Spinal cord (tissue), 10 donors: ENCODE measurements around the gene RGS12. TPM values are rescaled to one million over a fixed set of nuclear protein-coding genes. Genes with fewer than 3 reads are reported as not detected.
A peak's percentile ranks its signal among the peaks of the same experiment; 100 is the strongest.

Experiments
- DNase-seq, 6 donors: peaks; one replicate each; pipeline versions ENCODE4 v3.0.0 to v3.0.0-alpha.2; 2013 to 2015; ENCODE audit warnings: low spot score in 6 of 6, low read depth in 4 of 6
- H3K27ac ChIP-seq: one replicate; pipeline ENCODE4 v1.5.1; 2013; ENCODE audit warnings: low read depth, low read length, control low read depth
- H3K27me3 ChIP-seq: one replicate; pipeline ENCODE4 v1.6.1; 2013; ENCODE audit warnings: low read length; ENCODE audit not compliant: control insufficient read depth, insufficient read depth
- H3K36me3 ChIP-seq: one replicate; pipeline ENCODE4 v1.6.1; 2013; ENCODE audit warnings: low read length; ENCODE audit not compliant: control insufficient read depth, insufficient read depth
- H3K4me1 ChIP-seq: one replicate; pipeline ENCODE4 v1.6.1; 2013; ENCODE audit warnings: low read length; ENCODE audit not compliant: control insufficient read depth, insufficient read depth
- H3K4me3 ChIP-seq: one replicate; pipeline ENCODE4 v1.5.1; 2013; ENCODE audit warnings: low read depth, low read length, control low read depth
- H3K9me3 ChIP-seq: one replicate; pipeline ENCODE4 v1.6.1; 2013; ENCODE audit warnings: low read length; ENCODE audit not compliant: control insufficient read depth, insufficient read depth
- WGBS: methylation state at CpG from one replicate; pipeline ENCODE4 v1.1.5; 2013; ENCODE audit warnings: missing lambda C conversion rate; ENCODE audit not compliant: insufficient coverage; 5-methylcytosine and 5-hydroxymethylcytosine counted together
- polyA plus RNA-seq, 2 donors: library from polyadenylated mRNA; unstranded; fragments of 120-200 nt; gene quantifications; one replicate each; pipeline ENCODE4 v1.2.1, GENCODE V29; 2013; ENCODE audit not compliant: insufficient read length in 2 of 2
- total RNA-seq, 2 donors: library from RNA; depleted of rRNA in 1 of 2; stranded (reverse); fragments of 120-200 nt in 1 of 2; fragments of >200 nt in 1 of 2; gene quantifications; one replicate each; pipeline versions ENCODE4 v1.2.3 to v1.2.4, GENCODE V29; 2013 to 2014
- donor health status: healthy.

The RGS12 gene
- total and polyA plus RNA-seq, 4 donors, result 30.8 to 96.3 (median 60.9) TPM

DNA sequence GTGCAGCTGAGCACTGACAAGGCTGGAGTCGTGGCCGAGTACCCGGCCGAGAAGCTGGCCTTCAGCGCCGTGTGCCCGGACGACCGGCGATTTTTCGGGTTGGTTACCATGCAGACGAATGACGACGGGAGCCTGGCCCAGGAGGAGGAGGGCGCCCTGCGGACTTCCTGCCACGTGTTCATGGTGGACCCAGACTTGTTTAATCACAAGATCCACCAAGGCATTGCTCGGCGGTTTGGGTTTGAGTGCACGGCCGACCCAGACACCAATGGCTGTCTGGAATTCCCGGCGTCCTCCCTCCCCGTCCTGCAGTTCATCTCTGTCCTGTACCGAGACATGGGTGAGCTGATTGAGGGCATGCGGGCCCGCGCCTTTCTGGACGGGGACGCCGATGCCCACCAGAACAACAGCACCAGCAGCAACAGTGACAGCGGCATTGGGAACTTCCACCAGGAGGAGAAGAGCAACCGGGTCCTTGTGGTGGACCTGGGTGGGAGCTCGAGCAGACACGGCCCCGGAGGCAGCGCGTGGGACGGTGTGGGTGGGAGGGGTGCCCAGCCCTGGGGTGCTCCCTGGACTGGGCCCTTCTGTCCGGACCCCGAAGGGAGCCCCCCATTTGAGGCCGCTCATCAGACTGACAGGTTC is 24.3 kb downstream of the RGS12 start:
- 97% methylated on average over 41 of the region's 42 CpGs for WGBS
- Histone ChIP-seq H3K4me1 (peaks cover 46% of the 10 kb centered on the region), H3K9me3 (no peaks in the 10 kb centered on the region), H3K27ac (no peak overlapping the region), H3K27me3 (no peaks in the 10 kb centered on the region), H3K4me3 (no peak overlapping the region), H3K36me3 (peaks cover 43% of the 10 kb centered on the region)
- no peak for DNase-seq

DNA sequence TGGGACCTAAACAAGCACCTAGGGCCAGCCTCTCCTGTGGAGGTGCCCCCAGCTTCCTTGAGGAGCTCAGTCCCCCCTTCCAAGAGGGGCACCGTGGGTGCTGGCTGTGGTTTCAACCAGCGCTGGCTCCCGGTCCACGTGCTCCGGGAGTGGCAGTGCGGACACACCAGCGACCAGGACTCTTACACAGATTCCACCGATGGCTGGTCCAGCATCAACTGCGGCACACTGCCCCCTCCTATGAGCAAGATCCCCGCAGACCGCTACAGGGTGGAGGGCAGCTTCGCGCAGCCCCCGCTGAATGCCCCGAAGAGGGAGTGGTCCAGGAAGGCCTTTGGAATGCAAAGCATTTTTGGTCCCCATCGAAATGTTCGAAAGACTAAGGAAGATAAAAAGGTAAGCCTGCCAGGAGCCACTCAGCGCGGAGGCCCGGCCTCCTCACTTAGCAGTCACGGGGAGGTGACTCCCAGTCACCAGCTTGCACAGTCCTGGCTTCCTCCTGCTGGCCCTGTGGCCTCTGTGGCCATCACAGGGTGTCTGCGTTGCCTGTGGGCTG is 24.9 kb downstream of the RGS12 start:
- Histone ChIP-seq H3K36me3 (peaks cover 43% of the 10 kb centered on the region), H3K27ac (no peak overlapping the region), H3K4me1 (peaks cover 49% of the 10 kb centered on the region), H3K9me3 (no peaks in the 10 kb centered on the region), H3K27me3 (no peaks in the 10 kb centered on the region), H3K4me3 (no peak overlapping the region)
- DNase-seq, result no peak
- 95% methylated on average over 19 of the region's 22 CpGs for WGBS

DNA sequence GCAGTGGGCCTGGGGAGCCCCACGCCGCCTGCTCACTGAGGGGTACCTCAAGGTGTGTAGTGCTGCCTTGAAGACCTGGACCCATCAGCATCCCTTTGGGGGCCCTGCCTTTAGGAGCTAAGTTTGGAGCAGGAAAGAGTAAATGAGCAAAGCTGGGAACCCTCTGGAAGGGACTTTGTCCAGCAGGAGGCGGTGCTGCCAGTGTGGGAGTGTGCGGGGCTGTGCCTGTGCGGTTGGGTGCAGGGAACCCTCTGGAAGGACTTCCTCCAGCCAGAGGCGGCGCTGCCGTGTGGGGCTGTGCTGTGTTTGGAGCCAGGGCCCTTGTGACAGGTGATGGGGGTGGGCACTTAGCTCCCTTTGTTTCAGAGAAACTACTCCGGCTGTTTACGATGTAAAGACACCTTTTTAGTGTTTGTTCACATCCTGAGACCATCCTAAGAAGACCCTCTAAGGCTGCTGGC is 25.8 kb downstream of the RGS12 start:
- Histone ChIP-seq H3K36me3 (peaks cover 47% of the 10 kb centered on the region), H3K27me3 (no peaks in the 10 kb centered on the region), H3K4me3 (no peak overlapping the region), H3K9me3 (no peaks in the 10 kb centered on the region), H3K4me1 (peaks cover 49% of the 10 kb centered on the region), H3K27ac (no peak overlapping the region)
- DNase-seq, result no peak
- WGBS, result 70% methylated on average over 8 of the region's 10 CpGs

DNA sequence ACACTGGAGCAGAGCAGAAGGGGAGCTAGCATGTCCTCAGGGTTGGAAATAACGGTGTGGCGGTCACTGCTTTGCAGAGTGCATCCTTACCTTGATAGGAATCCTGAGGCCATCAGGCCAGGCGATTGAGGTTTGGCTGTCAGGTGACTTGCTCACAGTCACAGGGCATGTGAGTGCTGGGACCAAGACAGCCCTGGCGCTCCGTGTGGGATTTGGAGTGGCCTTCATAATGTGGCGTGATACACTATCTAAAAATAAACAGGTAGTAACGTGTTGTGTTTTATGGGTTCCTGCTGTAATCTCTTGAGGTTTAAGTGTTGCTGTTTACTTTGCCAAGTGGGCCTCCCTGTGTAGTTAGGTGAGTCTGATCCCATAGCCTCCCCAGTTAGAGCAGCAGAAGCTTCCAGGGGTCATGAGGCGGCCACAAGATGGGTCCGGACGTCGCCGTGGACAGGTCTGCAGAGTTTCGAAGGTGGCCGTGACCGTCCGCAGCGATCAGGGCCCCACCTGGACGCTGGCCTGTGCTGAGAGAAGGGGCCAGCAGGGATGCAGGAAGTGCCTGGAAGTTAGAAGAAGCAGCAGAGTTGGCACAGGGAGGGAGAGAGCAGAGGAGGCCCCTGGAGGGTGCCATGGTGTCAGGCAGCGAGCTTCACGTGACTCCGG is 27.7 kb downstream of the RGS12 start:
- Histone ChIP-seq H3K4me3 (no peak overlapping the region), H3K36me3 (peaks cover 46% of the 10 kb centered on the region), H3K27ac (no peak overlapping the region), H3K4me1 (peaks cover 54% of the 10 kb centered on the region), H3K9me3 (peaks cover 2% of the 10 kb centered on the region), H3K27me3 (no peaks in the 10 kb centered on the region)
- DNase-seq, result no peak
- WGBS, result 85% methylated on average over 19 of the region's 21 CpGs

DNA sequence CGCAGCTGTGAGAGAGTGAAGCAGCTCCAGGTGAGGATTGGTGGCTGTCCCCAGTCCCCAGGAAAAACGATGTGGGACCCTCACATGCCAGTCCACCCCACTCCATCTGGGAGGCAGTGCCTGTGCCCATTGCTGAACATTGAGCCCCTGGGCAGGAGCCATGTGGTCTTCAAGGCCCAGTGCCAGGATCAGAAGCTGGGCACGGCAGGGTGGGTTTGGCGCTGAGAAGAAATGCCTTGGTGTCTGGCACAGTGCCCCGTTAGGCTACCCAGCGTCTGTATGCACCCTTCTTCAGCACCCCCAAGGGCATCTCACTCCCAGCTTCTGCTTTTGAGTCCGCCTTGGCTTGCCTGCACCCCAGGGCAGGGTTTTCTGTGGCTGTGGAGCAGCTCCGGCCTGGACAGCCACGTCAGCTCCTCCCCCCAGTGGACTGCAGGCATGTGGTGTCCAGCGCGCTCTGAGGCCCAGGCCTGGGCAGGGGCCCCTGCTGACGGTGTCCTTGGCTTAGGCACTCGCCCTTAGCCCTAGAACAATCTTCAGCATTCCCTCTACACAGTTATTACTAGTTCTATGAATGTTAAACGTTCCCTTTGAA is 28.6 kb downstream of the RGS12 start:
- Histone ChIP-seq H3K4me3 (no peak overlapping the region), H3K4me1 (peaks cover 50% of the 10 kb centered on the region), H3K36me3 (peaks cover 41% of the 10 kb centered on the region), H3K27ac (peak overlapping the region; percentile 49), H3K27me3 (no peaks in the 10 kb centered on the region), H3K9me3 (peaks cover 2% of the 10 kb centered on the region)
- WGBS, result 35% methylated on average over 10 of the region's 14 CpGs
- peak in 2 of 6 donors; percentile 80 to 84 for DNase-seq

DNA sequence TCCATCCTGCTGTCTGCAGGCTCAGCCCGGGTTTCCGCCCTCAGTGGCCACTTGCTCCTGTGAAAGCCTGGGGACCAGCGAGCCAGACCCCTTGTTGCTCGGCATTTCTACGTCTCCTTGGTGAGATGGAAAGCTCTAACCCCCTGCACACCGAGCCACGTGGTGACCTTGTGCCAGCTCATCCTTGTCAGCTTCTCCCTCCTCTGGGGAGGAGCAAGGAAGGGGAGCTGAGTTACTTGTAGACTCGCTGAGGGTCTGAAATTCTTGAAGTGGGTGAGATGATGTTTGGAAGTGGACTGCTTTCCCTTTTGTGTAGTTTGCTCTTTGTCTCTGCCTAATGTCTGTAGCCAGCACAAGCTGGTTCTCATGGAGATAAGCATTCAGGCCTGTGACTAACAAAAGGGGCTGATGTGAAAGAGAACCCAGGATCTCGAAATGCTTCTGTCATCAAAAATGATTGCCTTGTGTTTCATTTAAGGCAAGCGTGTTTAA is 29.3 kb downstream of the RGS12 start:
- peaks cover 50% of the 10 kb centered on the region for H3K4me1 ChIP-seq
- peaks cover 35% of the 10 kb centered on the region for H3K36me3 ChIP-seq
- WGBS, result 17% methylated on average over 4 of the region's 10 CpGs
- peak in 3 of 6 donors; percentile 54 to 85 (median 80) for DNase-seq
- H3K27ac ChIP-seq, result peak overlapping the region; percentile 49
- peaks cover 2% of the 10 kb centered on the region for H3K9me3 ChIP-seq
- H3K27me3 ChIP-seq, result no peaks in the 10 kb centered on the region
- H3K4me3 ChIP-seq, result no peak overlapping the region

DNA sequence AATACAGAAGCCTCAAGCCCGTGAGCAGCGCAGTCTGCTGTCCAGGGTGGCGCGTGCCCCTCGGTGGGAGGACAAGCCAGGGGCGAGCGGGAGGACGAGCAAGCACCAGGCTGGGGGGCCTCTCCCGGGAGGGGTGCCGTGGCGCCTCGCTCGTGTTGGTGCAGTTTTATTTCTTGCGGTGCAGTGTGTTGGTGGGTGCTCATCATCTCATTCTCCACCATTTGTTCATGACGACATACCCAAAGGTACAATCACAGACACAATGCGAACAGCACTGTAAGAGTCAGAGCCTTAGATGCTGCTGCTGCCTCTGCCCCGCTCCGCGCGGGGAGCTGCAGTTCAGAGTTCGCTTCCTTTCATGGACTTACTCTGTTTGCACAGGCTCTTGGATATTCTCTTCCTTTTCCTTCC is 30.3 kb downstream of the RGS12 start:
- Histone ChIP-seq H3K4me3 (no peak overlapping the region), H3K27me3 (no peaks in the 10 kb centered on the region), H3K36me3 (peaks cover 26% of the 10 kb centered on the region), H3K4me1 (peaks cover 50% of the 10 kb centered on the region), H3K27ac (peak overlapping the region; percentile 49), H3K9me3 (peaks cover 2% of the 10 kb centered on the region)
- WGBS, result 88% methylated on average over 7 of the region's 21 CpGs
- DNase-seq, result no peak

DNA sequence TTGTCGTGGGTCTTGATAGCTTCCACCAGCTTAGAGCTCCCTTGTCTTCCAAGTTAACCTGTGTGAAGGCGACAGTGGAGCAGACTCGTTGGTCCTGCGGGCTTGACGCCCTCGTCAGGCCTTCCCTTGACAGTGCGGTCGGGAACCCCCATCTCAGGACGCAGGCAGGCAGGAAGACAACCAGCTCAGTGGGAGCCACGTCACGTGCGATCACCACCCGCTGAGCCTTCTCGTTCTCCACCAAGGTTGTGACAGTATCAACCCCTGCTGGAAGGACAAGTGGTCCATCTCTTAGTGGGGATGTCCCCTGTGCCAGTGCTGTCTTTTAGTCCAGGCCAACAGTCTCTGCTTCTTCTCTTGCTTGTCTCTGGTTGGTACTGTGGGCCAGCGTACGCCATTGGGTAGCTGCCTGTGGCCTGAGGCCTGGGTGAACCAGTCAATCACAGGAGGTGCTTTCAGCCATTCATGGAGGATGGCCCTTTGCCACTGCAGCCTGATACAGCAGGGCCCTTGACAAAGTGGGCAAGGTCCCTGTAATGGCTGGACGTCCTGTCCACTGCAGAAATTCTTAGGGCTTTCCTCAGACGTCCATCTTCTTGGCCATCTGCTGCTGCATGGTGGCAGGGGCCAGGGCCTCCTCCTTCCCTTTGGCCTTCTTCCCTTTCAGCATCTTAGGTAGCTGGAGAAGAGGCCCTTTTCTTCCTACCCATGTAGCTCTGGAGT is 31.4 kb downstream of the RGS12 start:
- Histone ChIP-seq H3K36me3 (peaks cover 15% of the 10 kb centered on the region), H3K4me1 (peaks cover 44% of the 10 kb centered on the region), H3K9me3 (peaks cover 2% of the 10 kb centered on the region), H3K27me3 (no peaks in the 10 kb centered on the region), H3K27ac (no peak overlapping the region), H3K4me3 (no peak overlapping the region)
- no peak for DNase-seq
- 84% methylated on average over 17 of the region's 18 CpGs for whole genome bisulfite sequencing
